NOMO-1 treated with dmso at 0.1 percent for 144 hours (cell line): Measurements from ENCODE around the gene PRR5.

ENCODE experiments used
- DNase-seq: peaks from one replicate; lab custom pipeline; 2025; ENCODE audit not compliant: unreplicated experiment; lab: John Stamatoyannopoulos, UW

PRR5 gene

DNA sequence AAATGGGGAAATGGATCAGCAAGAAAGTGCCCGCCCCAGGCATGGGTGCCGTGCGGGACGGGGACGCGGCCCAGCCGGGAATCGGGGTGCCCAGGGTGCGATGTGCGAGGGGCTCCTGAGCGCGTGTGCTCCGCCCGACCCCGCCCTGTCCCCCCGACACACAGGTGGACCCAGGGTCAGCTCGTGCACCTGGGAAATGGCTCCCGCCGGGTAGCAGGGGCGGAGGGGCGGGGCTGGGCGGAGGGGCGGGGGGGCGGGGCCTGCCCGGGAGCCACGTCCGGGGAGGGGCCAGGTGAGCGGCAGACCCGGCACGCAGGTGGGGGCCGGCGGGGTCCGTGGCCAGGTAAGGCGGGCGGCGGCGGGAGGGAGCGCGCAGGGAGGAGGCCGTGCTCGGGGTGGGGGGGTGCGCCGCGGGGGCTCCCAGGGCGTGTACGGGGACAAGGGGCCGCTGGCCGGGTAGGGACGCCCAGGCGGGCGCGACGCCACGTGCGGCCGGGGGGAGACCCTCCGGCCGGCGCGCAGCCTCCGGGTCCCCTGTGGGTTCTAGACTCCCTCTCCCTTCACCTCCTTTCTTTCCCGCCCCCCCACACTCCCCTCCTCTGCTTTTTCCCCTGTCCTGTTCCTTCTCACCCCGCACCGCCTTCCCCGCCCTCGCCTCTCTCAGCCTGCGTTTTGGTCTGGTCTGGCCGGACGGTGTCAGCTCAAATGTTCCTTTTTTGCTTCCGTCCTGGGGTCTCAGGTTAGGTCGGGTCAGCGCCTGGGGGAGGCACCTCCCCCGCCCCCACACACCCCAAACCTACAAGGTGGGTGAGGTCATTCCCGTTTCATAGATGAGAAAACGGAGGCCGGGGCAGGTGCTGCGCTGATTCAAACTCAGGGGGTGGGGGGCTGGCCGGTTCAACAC is 50.5 kb downstream of the PRR5 start, which contains the start of gene ARHGAP8:
TSS of gene ARHGAP8 (plus strand) at position 291 of the 904 bp plus-strand sequence. CDS start 33,953 bp downstream, outside the sequence.
- DNase-seq = no peak

DNA sequence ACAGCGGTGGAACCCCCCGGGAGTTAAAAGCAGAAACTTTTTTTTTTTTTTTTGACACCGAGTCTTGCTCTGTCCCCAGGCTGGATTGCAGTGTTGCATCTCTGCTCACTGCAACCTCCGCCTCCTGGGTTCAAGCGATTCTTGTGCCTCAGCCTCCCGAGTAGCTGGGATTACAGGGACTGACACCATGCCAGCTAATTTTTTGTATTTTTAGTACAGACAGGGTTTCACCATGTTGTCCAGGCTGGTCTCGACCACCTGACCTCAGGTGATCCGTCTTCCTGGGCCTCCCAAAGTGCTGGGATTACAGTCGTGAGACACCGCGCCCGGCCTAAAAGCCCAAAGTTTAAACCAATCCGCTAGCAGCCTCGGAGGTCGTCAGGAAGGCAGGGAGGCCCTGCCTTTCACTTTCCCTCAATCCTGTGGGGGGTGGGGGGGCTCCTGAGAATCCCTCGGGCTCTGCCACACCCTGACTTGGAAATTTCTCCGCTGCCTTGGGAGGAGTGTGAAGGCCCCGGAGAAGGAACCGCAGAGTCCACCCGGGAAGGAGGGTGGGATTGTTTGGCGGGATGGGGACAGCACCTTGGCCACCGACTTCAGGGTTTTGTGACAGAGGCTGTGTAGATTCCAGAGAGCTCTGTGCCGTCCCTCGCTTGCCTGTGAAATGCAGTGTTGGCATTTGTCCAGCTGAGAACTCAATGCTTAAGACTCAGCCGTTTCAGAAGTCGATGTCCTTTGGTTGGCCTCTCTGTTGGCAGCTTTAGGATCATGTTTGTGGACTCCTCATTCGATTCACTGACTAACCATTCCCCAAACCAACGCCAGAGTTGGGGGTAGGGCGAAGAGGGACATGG is 51.4 kb downstream of the PRR5 start:
- no peak for DNase-seq

GRCh38 chr22:44754998-44755397 is 53.0 kb downstream of the PRR5 start:
- DNase-seq = no peak

DNA sequence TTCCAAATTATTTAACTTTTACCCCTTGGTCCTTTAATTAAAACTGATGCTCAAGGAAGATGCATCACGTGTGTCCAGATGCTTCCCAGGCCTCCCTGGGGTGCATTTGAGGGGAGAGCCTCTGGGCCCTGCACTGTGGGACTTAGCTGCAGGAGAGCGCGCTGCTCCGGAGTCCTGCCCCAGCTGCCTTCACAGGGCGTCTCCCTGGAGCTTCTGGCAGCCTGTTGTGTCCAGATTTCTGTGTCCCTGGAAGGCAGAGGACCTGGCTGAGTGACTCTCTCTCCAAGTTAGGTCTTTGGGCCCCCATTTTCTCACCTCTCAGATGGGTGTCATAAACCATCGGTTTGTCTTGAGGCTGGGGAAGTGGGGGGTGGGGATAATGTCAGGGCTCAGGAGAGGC is 53.4 kb downstream of the PRR5 start:
- no peak for DNase-seq

DNA sequence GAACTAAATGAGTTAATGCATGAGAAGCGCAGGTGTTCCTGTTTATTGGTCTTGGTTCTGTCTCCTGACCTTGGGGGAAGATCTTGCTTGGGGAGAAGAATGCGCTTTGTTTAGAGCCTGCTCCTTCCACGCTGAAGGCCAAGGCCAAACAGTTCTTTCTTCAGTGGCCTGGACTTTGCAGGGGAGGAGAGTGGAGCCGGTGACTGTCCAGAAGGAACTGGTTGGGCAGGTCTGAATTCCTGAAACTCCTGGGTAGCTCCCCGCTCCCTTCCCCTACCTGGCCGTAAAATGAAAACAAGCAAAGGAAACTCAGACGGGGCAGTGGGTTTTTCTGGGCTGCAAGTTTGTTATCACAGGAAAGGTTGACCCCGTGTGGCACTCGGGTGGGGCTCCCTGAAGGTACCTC is 54.0 kb downstream of the PRR5 start:
- no peak for DNase-seq

DNA sequence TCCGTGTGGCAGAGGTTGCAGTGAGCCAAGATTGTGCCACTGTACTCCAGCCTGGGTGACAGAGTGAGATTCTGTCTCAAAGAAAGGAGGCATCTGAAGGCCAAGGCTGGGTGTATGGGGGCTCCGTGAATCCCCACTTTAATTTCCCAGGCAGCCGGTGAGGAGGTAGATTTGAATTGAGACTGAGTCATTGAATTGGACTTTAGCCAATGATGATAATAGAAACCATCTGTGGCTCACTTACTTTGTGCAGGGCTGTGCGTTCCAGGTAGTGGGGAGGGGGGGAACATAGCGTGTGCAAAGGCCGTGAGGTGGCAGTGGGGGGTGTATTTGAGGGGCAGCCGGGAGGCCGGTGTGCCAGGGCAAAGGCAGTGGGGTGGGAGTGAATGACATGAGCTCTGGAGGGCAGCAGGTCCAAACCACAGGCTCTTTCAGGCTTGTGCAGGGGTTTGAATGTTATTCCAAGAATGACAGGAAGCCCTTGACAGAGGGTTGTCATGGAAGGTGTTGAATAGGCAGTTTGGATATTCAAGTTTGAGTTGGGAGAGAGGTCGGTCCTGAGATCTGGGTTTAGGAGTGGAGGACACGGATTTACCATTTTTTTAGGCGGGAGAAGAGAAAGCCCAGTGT is 56.5 kb downstream of the PRR5 start:
- no peak for DNase-seq

DNA sequence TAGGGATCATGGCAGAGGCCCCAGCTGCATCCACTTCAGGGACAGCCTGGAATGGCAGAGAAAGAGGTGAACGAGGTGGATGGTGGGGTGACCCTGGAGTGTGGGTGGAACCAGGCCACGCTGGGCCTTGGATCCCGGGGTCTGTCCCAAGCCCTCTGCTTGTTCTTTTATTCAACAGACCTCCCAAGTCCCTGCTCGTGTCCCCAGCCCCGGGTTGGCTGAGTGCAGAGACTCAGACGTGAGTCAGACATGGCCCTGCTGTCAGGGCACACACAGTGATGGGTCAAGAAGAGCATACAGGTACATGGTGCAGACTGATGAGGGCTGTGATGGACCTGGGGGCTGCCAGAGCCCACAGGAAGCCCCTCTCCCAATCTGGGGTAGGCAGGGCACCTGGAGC is 57.0 kb downstream of the PRR5 start:
- no peak for DNase-seq

- no peak for DNase-seq
Measured at GRCh38 chr22:44759430-44760310, 57.7 kb downstream of the PRR5 start.

DNA sequence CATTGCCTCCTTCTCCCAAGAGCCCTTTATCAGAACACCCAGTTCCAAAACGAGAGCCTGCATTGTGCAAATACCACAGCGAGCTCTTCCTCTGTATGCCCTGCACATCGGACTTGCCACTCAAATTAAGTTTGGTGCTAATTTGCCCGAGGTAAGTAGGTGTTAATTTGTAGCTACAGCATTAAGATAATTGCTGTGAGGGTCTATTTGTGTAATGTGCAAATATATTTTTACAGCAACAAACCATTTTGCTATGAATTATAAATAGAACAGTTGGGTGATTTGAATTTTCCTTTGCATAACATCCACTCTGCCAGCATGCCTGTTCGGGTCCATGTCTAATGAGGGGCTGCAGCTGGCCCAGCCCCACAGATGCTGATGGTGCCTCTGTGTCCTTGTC is 58.5 kb downstream of the PRR5 start:
- no peak for DNase-seq

- no peak for DNase-seq
Measured at GRCh38 chr22:44761025-44761424, 59.0 kb downstream of the PRR5 start.

GRCh38 chr22:44764373-44764772 is 62.4 kb downstream of the PRR5 start:
- DNase-seq = no peak

GRCh38 chr22:44764974-44765373 is 63.0 kb downstream of the PRR5 start:
- DNase-seq = no peak

DNA sequence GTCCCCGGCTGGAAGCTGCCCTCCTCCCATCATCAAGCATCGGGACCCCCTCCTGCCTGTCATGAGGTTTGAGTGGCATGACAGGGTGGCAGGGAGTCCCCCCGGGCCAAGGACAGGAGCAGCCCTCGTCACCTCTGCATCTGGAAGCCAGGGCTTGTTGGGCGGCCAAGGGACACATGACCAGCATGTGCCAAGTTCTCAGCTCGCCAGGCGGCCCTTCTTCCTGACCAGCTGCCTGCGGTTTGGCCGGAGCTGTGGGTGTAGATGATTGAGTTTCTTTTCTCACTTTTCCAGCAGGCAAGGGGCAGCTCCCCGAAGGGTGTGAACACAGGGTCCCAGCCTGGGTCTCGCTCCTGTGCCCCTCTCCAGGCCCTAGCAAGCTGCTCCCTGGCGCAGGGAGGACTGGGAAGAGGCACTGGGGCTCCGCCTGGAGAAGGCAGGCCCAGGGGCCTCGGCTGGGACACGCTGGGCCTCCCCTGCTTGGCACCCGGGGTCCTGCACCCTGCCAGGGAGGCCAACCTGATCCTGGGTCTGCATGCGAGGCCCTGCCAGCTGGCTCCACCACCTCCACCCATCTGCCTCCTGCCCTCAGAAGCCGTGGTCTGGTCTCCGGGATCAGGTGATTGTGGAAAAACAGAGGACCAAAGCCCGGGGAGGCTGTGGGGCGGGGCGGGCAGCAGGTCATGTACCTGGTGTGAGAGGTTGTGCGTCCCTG is 63.7 kb downstream of the PRR5 start:
- no peak for DNase-seq

- DNase-seq = no peak
Measured at GRCh38 chr22:44773082-44773481, 71.1 kb downstream of the PRR5 start.

- DNase-seq = no peak
Measured at GRCh38 chr22:44775862-44776261, 73.9 kb downstream of the PRR5 start.

- DNase-seq = no peak
Measured at GRCh38 chr22:44776605-44777363, 74.8 kb downstream of the PRR5 start.

DNA sequence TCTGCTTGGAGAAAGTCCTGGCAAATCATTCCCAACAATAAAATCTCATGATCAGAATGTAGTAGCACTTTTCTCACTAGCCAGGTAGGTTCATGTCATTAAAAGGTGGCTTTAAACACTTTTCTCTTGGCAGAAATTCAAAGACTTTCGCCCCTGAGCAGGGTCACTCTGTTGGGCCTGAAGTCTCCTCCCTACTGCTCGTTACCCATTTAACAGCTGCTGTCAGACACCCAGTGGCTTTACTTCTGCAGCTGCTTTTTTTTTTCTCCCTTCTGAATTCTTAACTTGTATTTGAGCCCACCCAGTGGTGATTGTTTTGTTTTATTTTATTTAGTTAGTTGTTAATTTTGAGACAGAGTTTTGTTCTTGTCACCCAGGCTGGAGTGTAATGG is 75.4 kb downstream of the PRR5 start:
- DNase-seq = no peak

- DNase-seq = no peak
Measured at GRCh38 chr22:44780876-44781449, 79.0 kb downstream of the PRR5 start.
